NCI-H187 treated with DMSO at 0.1 percent for 48 hours (cell line): ENCODE data around the gene SIRPG.

ENCODE experiments used
- DNase-seq: peaks from one replicate; lab custom pipeline; 2025; lab: John Stamatoyannopoulos, UW

Gene SIRPG

GRCh38 chr20:1595333-1595732, 62.2 kb downstream of the SIRPG start:
- DNase-seq = no peak

GRCh38 chr20:1588533-1589460, 68.8 kb downstream of the SIRPG start:
- no peak for DNase-seq

GRCh38 chr20:1587781-1588532, 69.6 kb downstream of the SIRPG start:
- DNase-seq = no peak

- no peak for DNase-seq
These were observed 78.1 kb downstream of the SIRPG start for GRCh38 chr20:1579488-1579887.
